IMR-90 (cell line): ENCODE measurements around the gene EHMT1. TPM values are rescaled to one million over a fixed set of nuclear protein-coding genes. Genes with fewer than 3 reads are reported as not detected.

Experiments
- ATAC-seq: fragments of 200-7000 bp; cut with Tn5 transposase; 2 replicates; pipeline ENCODE4 v1.9.1; 2020; ENCODE audit warnings: low read depth, mild to moderate bottlenecking, moderate library complexity
- BruUV-seq: library from RNA; stranded (reverse); fragments of 400-500 nt; replicated peaks from 2 replicates; lab custom pipeline; 2021; lab: Mats Ljungman, UMichigan
- CTCF ChIA-PET: fragments of 300-600 bp; formaldehyde crosslinking; extraction: SDS; loops from one replicate; lab custom pipeline; 2021; ENCODE audit warnings: antibody characterized with exemption; lab: Yijun Ruan, JAX
- POLR2A ChIA-PET: fragments of 300-600 bp; sonication (Branson Sonifier 250); formaldehyde crosslinking; loops from one replicate; lab custom pipeline; 2022; ENCODE audit warnings: antibody characterized with exemption; ENCODE audit not compliant: unreplicated experiment; lab: Charles Lee
- DNase-seq: peaks from one replicate; pipeline ENCODE4 v3.0.0; 2013
- H2AFZ ChIP-seq: replicated peaks from 2 replicates; pipeline ENCODE3; 2013; ENCODE audit warnings: low read length, mild to moderate bottlenecking; ENCODE audit not compliant: poor library complexity
- H2AK5ac ChIP-seq: 2 replicates; pipeline ENCODE4 v1.6.1; 2013; ENCODE audit warnings: low read depth, low read length, inconsistent platforms
- H2AK9ac ChIP-seq: replicated peaks from 2 replicates; pipeline ENCODE3; 2013; ENCODE audit warnings: mild to moderate bottlenecking, low read depth, low read length, moderate library complexity; ENCODE audit not compliant: poor library complexity
- H2BK120ac ChIP-seq: 2 replicates; pipeline ENCODE4 v1.6.1; 2013; ENCODE audit warnings: low read depth, low read length, inconsistent platforms
- H2BK15ac ChIP-seq: 3 replicates; pipeline ENCODE4 v1.6.1; 2013; ENCODE audit warnings: low read depth, low read length, inconsistent platforms
- H2BK20ac ChIP-seq: 2 replicates; pipeline ENCODE4 v1.6.1; 2013; ENCODE audit warnings: low read depth, mild to moderate bottlenecking, inconsistent platforms, low read length, moderate library complexity
- H2BK5ac ChIP-seq: 2 replicates; pipeline ENCODE4 v1.6.1; 2013; ENCODE audit warnings: mild to moderate bottlenecking, low read depth, low read length, inconsistent platforms; ENCODE audit not compliant: poor library complexity, severe bottlenecking
- H3K14ac ChIP-seq: replicated peaks from 2 replicates; pipeline ENCODE4 v1.6.1; 2013; ENCODE audit warnings: low read depth, low read length, inconsistent platforms
- H3K18ac ChIP-seq: 2 replicates; pipeline ENCODE4 v1.6.1; 2013; ENCODE audit warnings: low read depth, low read length, control low read depth
- H3K23ac ChIP-seq: 2 replicates; pipeline ENCODE4 v1.6.1; 2013; ENCODE audit warnings: low read depth, low read length, inconsistent platforms
- H3K27ac ChIP-seq: 2 replicates; pipeline ENCODE4 v1.5.1; 2013; ENCODE audit warnings: mild to moderate bottlenecking, control low read depth, low read length; ENCODE audit not compliant: insufficient read depth
- H3K27me3 ChIP-seq: 2 replicates; pipeline ENCODE4 v1.6.1; 2013; ENCODE audit warnings: low read length; ENCODE audit not compliant: control insufficient read depth, insufficient read depth
- H3K36me3 ChIP-seq: 2 replicates; pipeline ENCODE4 v1.6.1; 2013; ENCODE audit warnings: low read length, mixed read lengths; ENCODE audit not compliant: control insufficient read depth, insufficient read depth
- H3K4ac ChIP-seq: 2 replicates; pipeline ENCODE4 v1.6.1; 2013; ENCODE audit warnings: low read depth, low read length, inconsistent platforms
- H3K4me1 ChIP-seq: 2 replicates; pipeline ENCODE4 v1.6.1; 2013; ENCODE audit warnings: low read length, mixed read lengths; ENCODE audit not compliant: control insufficient read depth, insufficient read depth
- H3K4me2 ChIP-seq: 2 replicates; pipeline ENCODE4 v1.6.1; 2013; ENCODE audit warnings: low read depth, mild to moderate bottlenecking, control low read depth, low read length, moderate library complexity
- H3K4me3 ChIP-seq: 2 replicates; pipeline ENCODE4 v1.5.1; 2013; ENCODE audit warnings: low read depth, mild to moderate bottlenecking, control low read depth, low read length, moderate library complexity; ENCODE audit not compliant: insufficient read depth
- H3K56ac ChIP-seq: 2 replicates; pipeline ENCODE4 v1.6.1; 2013; ENCODE audit warnings: low read length, inconsistent platforms; ENCODE audit not compliant: insufficient read depth; ENCODE audit errors: extremely low read depth
- H3K79me1 ChIP-seq, 2 experiments: 2 replicates each; pipeline ENCODE4 v1.6.1; 2013; ENCODE audit warnings: low read length in 2 of 2, inconsistent platforms in 1 of 2, low read depth in 1 of 2
- H3K9ac ChIP-seq: 2 replicates; pipeline ENCODE4 v1.6.1; 2013; ENCODE audit warnings: low read depth, low read length, control low read depth
- H3K9me1 ChIP-seq: 2 replicates; pipeline ENCODE4 v1.6.1; 2013; ENCODE audit warnings: low read length, inconsistent platforms; ENCODE audit not compliant: insufficient read depth
- H3K9me3 ChIP-seq: 2 replicates; pipeline ENCODE4 v1.6.1; 2013; ENCODE audit warnings: low read length; ENCODE audit not compliant: control insufficient read depth, insufficient read depth
- H4K20me1 ChIP-seq: 2 replicates; pipeline ENCODE4 v1.6.1; 2013; ENCODE audit warnings: low read length, inconsistent platforms; ENCODE audit not compliant: insufficient read depth
- H4K5ac ChIP-seq: 2 replicates; pipeline ENCODE4 v1.6.1; 2013; ENCODE audit warnings: mild to moderate bottlenecking, low read depth, low read length, control low read depth
- H4K8ac ChIP-seq, 2 experiments: 2 replicates each; pipeline ENCODE4 v1.6.1; 2013; ENCODE audit warnings: low read depth in 2 of 2, low read length in 2 of 2, control low read depth in 1 of 2, inconsistent platforms in 1 of 2
- H4K91ac ChIP-seq: 2 replicates; pipeline ENCODE4 v1.6.1; 2013; ENCODE audit warnings: low read depth, low read length, inconsistent platforms; ENCODE audit not compliant: insufficient read depth
- RAD21 ChIP-seq: IDR thresholded peaks from 2 replicates; pipeline ENCODE4 v1.6.1; 2012; ENCODE audit warnings: low read length, improper control_type of control experiment
- SMC3 ChIP-seq: fragments of 150-350 bp; IDR thresholded peaks from 2 replicates; pipeline ENCODE4 v1.6.1; 2016; ENCODE audit warnings: low read depth, mild to moderate bottlenecking, antibody characterized with exemption, low read length, moderate library complexity
- WGBS, 2 experiments: methylation state at CpG; one replicate each; pipeline versions ENCODE4 v1.1.5 to v1.1.7; 2013; ENCODE audit warnings: missing lambda C conversion rate in 2 of 2; ENCODE audit not compliant: insufficient read length in 1 of 2; ENCODE audit errors: extremely low coverage in 2 of 2; 5-methylcytosine and 5-hydroxymethylcytosine counted together
- dilution Hi-C: fragments of 300-500 bp; cut with HindIII; formaldehyde crosslinking; loops from one replicate; pipeline ENCODE4 v1.14.3; 2018; ENCODE audit warnings: low sequenced_read_pairs; ENCODE audit not compliant: unreplicated experiment
- in situ Hi-C: fragments of 300-500 bp; cut with MboI; formaldehyde crosslinking; loops from 3 replicates; pipeline ENCODE4 v1.14.3; 2019; ENCODE audit warnings: low sequenced_read_pairs, inconsistent platforms, mixed read lengths
- intact Hi-C: fragments of 100-400 bp; cut with micrococcal nuclease; formaldehyde crosslinking; loops from 2 replicates; pipeline ENCODE4 v1.10.0; 2022
- polyA plus RNA-seq, 3 experiments: library from polyadenylated mRNA; depleted of rRNA; stranded (reverse); fragments of >200 nt; gene quantifications; 2 replicates each; pipeline ENCODE4 v1.2.3, GENCODE V29; 2012; ENCODE audit warnings: low replicate concordance in 1 of 3
- total RNA-seq: library from RNA; depleted of rRNA; stranded (reverse); fragments of >200 nt; gene quantifications from 2 replicates; pipeline ENCODE4 v1.2.3, GENCODE V29; 2012

Gene EHMT1
- total and polyA plus RNA-seq, 2 of the 4 experiments (the other 2 are of a cell fraction): 32.8 to 35.1 TPM

DNA sequence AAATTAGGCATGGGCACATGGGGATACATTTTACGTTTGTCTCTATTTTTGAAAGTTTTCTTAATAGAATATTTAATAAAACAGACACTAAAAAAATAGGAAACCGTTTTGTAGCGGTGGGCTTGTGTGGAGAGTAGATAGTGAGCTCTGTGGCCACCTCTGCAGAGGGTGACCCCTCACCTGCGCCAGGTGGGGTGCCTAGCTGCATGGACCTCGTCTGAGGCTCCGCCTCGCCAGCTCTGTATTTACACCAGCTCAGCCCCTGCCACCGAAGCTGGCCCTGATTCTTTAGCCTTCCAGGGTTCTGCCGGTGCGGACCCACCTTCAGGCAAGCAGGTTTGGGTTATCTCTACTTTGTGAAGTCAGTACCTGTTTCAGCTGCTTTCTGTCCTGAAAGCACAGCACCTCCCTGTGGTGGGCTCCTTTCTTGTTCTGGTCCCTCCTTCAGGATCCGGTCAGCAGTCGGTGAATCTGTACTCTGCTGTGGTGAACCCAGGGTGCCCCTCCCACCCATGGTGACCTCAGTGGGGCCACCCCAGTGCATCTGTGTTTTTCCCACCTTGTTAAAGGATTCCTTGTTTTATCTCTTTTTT lies 153.6 kb downstream of the EHMT1 start:
- dilution Hi-C loops: no loop called here
- Histone ChIP-seq H3K4me2 (no peak overlapping the region), H2AK5ac (no peak overlapping the region), H2AK9ac (no peak overlapping the region), H3K23ac (no peak overlapping the region), H2BK20ac (no peak overlapping the region), H3K27me3 (no peaks in the 10 kb centered on the region), H4K8ac (no peak overlapping the region), H3K4me1 (no peaks in the 10 kb centered on the region), H3K36me3 (peaks cover 46% of the 10 kb centered on the region), H3K18ac (no peak overlapping the region), H3K9ac (no peak overlapping the region), H4K91ac (no peak overlapping the region), H2BK5ac (no peak overlapping the region), H3K4me3 (no peak overlapping the region), H4K5ac (no peak overlapping the region), H3K14ac (no peak overlapping the region), H3K27ac (no peak overlapping the region), H2BK120ac (no peak overlapping the region), H4K20me1 (no peaks in the 10 kb centered on the region; the same call in 1 of the 2 replicates), H3K9me1 (peaks cover 3% of the 10 kb centered on the region; the same call in 1 of the 2 replicates), H2BK15ac (no peak overlapping the region), H2AFZ (no peak overlapping the region), H3K79me1 (peaks cover 11 to 27% of the 10 kb centered on the region in 2 experiments), H3K56ac (no peak overlapping the region), H3K9me3 (no peaks in the 10 kb centered on the region; the same call in 1 of the 2 replicates), H3K4ac (no peak overlapping the region)
- TF ChIP-seq SMC3 (peak; percentile 21; the same call in 1 of the 2 replicates), RAD21 (no peak; the same call in 1 of the 2 replicates)
- in situ Hi-C loops: no loop called here
- ATAC-seq (no peak), DNase-seq (no peak)
- BruUV-seq: no TSS peak
- intact Hi-C loops: loop anchor here (5.0 kb wide), 1 partner anchor 100 kb away; no protein-coding TSS in a partner anchor
- CTCF ChIA-PET: no interaction called here
- POLR2A ChIA-PET: no interaction called here
- WGBS, 2 experiments: 89% methylated on average over 9 of the region's 12 CpGs; no CpG with 5 or more reads in 1 of the 2 experiments
